Osteoblast (primary cell): ENCODE measurements around the gene TENM4. TPM values are rescaled to one million over a fixed set of nuclear protein-coding genes. Genes with fewer than 3 reads are reported as not detected.

ENCODE experiments used
- DNase-seq: peaks from one replicate; pipeline ENCODE4 v3.0.0; 2011; ENCODE audit warnings: low spot score, mixed read lengths; ENCODE audit not compliant: insufficient read length; ENCODE audit errors: missing footprints
- H2AFZ ChIP-seq: 2 replicates; pipeline ENCODE4 v1.6.0; 2011; ENCODE audit warnings: mild to moderate bottlenecking, low read length
- H3K27ac ChIP-seq: 2 replicates; pipeline ENCODE4 v1.5.1; 2011; ENCODE audit warnings: mild to moderate bottlenecking, low read depth, low read length, moderate library complexity
- H3K27me3 ChIP-seq: 2 replicates; pipeline ENCODE4 v1.6.0; 2012; ENCODE audit warnings: mild to moderate bottlenecking, control low read depth, inconsistent platforms, low read length, moderate library complexity; ENCODE audit not compliant: insufficient read depth
- H3K36me3 ChIP-seq: 2 replicates; pipeline ENCODE4 v1.5.1; 2011; ENCODE audit warnings: mild to moderate bottlenecking, low read length, control low read depth, moderate library complexity; ENCODE audit not compliant: insufficient read depth
- H3K4me1 ChIP-seq: 2 replicates; pipeline ENCODE4 v1.5.1; 2011; ENCODE audit warnings: mild to moderate bottlenecking, low read length, control low read depth, moderate library complexity; ENCODE audit not compliant: insufficient read depth
- H3K4me2 ChIP-seq: 2 replicates; pipeline ENCODE4 v1.6.0; 2011; ENCODE audit warnings: mild to moderate bottlenecking, low read length; ENCODE audit not compliant: insufficient read depth
- H3K4me3 ChIP-seq: fragments of 200-600 bp; sonication (generic); 3 replicates; pipeline ENCODE4 v1.5.1; 2012; ENCODE audit warnings: mild to moderate bottlenecking, low read length, inconsistent platforms; ENCODE audit not compliant: insufficient read depth
- H3K79me2 ChIP-seq: 2 replicates; pipeline ENCODE4 v1.6.0; 2012; ENCODE audit warnings: mild to moderate bottlenecking, low read length, control low read depth, inconsistent platforms; ENCODE audit not compliant: insufficient read depth
- H3K9me3 ChIP-seq: 2 replicates; pipeline ENCODE4 v1.5.1; 2011; ENCODE audit warnings: low read depth, low read length, control low read depth
- H4K20me1 ChIP-seq: 2 replicates; pipeline ENCODE4 v1.6.0; 2012; ENCODE audit warnings: mild to moderate bottlenecking, low read length, control low read depth; ENCODE audit not compliant: insufficient read depth
- total RNA-seq: library from RNA; depleted of rRNA; stranded (reverse); fragments of >200 nt; gene quantifications from 2 replicates; pipeline ENCODE4 v1.2.3, GENCODE V29; 2012
- TF ChIP-seq, protein P1 (sequence below): IDR thresholded peaks from 2 replicates; pipeline ENCODE4 v1.5.1; 2011; ENCODE audit warnings: mild to moderate bottlenecking, low read depth, low read length, moderate library complexity; ENCODE audit errors: extremely low read depth

Gene TENM4
- total RNA-seq, 1 donor: 63.3 TPM

DNA sequence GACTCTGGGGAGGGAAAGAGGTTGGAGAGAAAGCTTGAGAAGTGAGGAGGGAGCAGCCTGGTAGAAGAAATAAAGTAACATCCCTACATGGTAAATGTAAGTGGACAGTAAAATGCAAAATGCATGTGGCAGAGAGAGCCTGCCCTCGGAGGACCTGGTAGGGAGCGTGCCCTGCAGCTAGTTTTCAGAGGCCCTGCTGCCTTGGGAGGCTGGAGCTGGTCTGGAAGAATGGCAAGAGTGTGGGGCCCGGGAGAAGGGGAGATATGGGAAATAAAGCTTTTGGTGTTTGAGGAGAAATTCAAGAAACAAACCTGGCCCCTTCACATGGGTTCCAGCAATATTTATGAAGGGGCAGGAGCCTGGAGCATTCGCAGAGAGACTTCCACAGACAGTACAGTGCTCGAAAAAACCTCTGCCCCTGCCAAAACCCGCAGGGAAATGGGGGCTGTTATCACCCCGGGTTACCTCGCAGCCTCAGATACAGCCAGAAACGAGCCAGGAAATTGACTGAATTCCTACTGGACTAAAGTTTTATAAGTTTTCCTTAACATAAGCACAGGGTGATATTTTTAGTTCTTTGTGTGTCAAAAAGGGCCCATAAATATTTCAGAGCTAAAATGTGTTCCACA, 363.0 kb downstream of the TENM4 start:
- no peak for DNase-seq
- H3K4me1 ChIP-seq: no peaks in the 10 kb centered on the region
- TF ChIP-seq, protein P1, sequence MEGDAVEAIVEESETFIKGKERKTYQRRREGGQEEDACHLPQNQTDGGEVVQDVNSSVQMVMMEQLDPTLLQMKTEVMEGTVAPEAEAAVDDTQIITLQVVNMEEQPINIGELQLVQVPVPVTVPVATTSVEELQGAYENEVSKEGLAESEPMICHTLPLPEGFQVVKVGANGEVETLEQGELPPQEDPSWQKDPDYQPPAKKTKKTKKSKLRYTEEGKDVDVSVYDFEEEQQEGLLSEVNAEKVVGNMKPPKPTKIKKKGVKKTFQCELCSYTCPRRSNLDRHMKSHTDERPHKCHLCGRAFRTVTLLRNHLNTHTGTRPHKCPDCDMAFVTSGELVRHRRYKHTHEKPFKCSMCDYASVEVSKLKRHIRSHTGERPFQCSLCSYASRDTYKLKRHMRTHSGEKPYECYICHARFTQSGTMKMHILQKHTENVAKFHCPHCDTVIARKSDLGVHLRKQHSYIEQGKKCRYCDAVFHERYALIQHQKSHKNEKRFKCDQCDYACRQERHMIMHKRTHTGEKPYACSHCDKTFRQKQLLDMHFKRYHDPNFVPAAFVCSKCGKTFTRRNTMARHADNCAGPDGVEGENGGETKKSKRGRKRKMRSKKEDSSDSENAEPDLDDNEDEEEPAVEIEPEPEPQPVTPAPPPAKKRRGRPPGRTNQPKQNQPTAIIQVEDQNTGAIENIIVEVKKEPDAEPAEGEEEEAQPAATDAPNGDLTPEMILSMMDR: no peak
- no peak overlapping the region for H3K4me2 ChIP-seq
- H3K36me3 ChIP-seq: no peaks in the 10 kb centered on the region
- no peaks in the 10 kb centered on the region for H3K27me3 ChIP-seq
- no peak overlapping the region for H3K4me3 ChIP-seq
- H4K20me1 ChIP-seq: no peaks in the 10 kb centered on the region
- peak overlapping the region; percentile 52 for H2AFZ ChIP-seq
- H3K79me2 ChIP-seq: no peaks in the 10 kb centered on the region
- no peaks in the 10 kb centered on the region for H3K9me3 ChIP-seq
- no peak overlapping the region for H3K27ac ChIP-seq

DNA sequence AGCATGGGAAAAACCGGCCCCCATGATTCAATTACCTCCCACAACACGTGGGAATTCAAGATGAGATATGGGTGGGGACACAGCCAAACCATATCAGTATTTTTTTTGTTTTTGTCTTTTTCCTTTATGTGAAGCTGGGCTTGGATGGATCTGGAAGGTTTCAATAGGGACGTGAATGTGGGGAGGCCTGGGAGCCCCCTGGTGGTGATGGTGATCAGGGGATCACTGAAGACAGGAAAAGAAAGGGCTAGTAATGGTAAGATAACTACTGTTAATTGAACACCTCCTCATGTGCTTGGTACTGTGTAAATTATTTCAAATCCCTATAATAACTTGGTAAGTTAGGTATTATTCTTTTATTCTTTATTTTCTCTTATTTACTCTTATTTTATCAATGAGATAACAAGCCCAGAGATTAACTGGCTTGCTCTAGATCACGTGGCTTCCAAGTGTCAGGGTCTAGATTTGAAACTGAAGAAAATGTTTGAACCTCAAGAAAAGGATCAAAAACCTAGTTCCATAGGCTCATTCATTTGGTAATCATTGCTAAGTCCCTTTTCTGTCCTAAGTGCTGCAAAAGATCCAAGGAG, 364.2 kb downstream of the TENM4 start:
- Histone ChIP-seq H2AFZ (no peak overlapping the region), H3K27ac (no peak overlapping the region), H3K36me3 (no peaks in the 10 kb centered on the region), H3K9me3 (no peaks in the 10 kb centered on the region), H3K27me3 (no peaks in the 10 kb centered on the region), H3K4me2 (no peak overlapping the region), H3K4me3 (no peak overlapping the region), H4K20me1 (no peaks in the 10 kb centered on the region), H3K4me1 (no peaks in the 10 kb centered on the region), H3K79me2 (no peaks in the 10 kb centered on the region)
- TF ChIP-seq, protein P1: peak; percentile 83
- peak; percentile 91 for DNase-seq

DNA sequence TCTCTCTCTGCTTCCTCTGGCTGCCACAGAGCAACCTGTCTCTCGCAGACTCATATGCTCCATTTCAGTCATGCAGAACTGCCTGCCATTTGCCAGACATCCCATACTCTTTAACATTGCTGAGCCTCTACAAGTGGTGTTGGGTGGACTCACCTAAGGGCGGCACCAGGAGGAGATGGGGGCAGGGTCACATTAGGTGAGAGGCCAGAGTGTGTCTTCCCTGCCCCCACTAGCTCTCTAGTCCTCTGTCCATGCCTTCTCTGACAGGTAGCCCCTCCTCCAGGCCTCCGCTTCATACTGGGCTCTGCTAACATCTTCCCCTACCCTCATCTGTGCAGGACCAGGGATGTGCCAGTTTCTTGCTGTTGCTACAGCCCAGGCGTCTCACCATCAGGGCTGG, 366.3 kb downstream of the TENM4 start:
- no peaks in the 10 kb centered on the region for H4K20me1 ChIP-seq
- DNase-seq: no peak
- no peak overlapping the region for H3K4me2 ChIP-seq
- TF ChIP-seq, protein P1: no peak
- H3K4me1 ChIP-seq: no peaks in the 10 kb centered on the region
- no peak overlapping the region for H3K4me3 ChIP-seq
- H3K27ac ChIP-seq: no peak overlapping the region
- no peaks in the 10 kb centered on the region for H3K27me3 ChIP-seq
- no peak overlapping the region for H2AFZ ChIP-seq
- no peaks in the 10 kb centered on the region for H3K9me3 ChIP-seq
- no peaks in the 10 kb centered on the region for H3K79me2 ChIP-seq
- no peaks in the 10 kb centered on the region for H3K36me3 ChIP-seq

DNA sequence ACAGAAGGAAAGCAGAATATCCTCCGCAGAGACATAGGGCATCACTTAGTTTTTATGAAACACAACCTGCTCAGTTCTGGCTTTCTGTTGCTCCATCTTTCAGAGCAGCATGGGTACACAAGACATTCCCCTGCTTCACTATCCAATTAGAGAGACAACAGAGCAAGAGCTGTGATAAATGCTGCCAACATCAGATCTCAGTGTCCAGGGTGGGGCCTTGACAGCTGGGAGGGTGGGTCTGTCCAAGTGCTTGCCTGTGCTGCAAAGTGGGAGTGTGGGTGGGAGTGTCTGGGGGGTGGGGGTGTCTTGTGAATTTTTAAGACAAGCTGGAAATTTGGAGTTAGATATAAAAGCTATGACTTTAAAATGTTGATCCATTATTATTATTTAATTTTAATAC, 369.6 kb downstream of the TENM4 start:
- Histone ChIP-seq H3K4me1 (no peaks in the 10 kb centered on the region), H4K20me1 (no peaks in the 10 kb centered on the region), H3K36me3 (no peaks in the 10 kb centered on the region), H3K79me2 (no peaks in the 10 kb centered on the region), H2AFZ (no peak overlapping the region), H3K27ac (no peak overlapping the region), H3K27me3 (no peaks in the 10 kb centered on the region), H3K9me3 (no peaks in the 10 kb centered on the region), H3K4me2 (no peak overlapping the region), H3K4me3 (no peak overlapping the region)
- TF ChIP-seq, protein P1: no peak
- no peak for DNase-seq
